AG20443 (cell line): ENCODE results near the gene CPB2.

Experiments used
- DNase-seq: peaks from one replicate; pipeline ENCODE4 v3.0.0; 2012; ENCODE audit warnings: low spot score, mixed read lengths

Gene CPB2

DNA sequence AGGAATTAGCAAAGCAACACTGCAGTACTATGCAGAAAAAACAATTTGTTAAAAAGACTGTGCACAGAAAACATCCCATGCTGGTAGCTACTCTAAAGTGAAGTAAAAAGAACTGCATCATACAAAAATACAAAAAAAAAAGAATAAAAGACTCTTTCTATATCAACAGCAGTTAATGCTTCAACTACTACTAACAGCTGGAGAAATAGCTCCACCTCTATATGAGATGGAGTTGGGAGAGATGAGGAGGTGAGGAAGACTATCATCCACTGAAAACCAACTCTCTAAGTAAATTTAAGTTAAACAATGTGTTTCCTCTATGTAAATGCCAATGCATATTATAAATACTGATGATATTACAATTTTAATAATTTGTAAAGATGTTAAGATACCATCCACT is 54.1 kb downstream of the CPB2 start:
- no peak for DNase-seq

DNA sequence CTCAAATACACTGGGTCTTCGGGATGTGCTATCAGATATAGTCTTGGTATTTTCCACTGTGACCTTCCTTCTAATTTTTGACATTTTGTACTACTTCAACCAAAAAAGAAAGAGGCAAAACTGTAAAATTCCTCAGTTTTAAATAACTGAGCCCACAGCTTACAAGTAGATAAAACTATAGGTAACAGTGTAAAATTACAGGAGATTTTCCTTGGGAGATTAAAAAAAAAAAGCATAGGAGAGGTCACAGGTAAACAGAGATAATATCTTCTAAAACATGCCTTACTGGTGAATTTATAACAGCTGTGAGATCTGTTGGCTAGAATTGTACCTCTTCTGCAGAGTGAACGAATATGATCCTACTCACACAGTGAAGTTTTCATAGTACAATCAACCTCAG is 59.4 kb downstream of the CPB2 start:
- DNase-seq = no peak

DNA sequence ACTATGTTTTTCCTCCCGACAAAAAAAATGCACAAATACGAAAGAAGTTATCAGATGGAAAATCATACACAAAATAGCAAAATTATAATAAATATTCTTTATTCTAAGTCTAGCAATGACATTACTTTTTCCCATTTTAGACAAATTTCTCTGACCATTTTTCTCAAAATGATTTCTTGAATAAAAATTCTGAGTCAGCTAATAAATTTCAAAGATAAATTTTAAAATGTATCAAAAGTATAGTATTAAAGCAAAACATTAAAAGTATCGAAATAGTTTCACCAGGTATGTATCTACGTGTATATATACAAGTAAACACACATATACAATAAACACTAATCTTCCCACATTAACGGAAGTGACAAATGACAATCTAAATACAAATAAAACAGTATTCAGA is 61.2 kb downstream of the CPB2 start:
- no peak for DNase-seq

DNA sequence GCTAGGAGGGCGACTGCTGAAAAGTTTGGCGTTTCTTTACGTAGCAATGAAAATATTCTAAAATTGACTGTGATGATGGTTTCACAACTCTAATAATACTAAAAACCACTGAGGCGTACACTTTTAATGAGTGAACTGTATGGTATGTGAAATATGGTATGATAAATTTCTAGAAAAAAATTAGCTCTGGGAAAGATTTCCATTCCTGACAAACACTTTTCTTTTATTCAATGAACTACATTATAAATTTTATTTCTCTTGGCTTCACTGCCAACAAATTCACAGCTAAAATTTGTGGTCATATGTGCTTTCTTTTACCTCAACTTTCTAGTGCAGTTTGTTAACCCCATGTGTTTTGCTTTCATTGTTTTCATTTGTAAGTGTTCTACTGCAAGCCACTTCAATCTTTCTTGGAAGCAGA is 63.4 kb downstream of the CPB2 start:
- no peak for DNase-seq

DNA sequence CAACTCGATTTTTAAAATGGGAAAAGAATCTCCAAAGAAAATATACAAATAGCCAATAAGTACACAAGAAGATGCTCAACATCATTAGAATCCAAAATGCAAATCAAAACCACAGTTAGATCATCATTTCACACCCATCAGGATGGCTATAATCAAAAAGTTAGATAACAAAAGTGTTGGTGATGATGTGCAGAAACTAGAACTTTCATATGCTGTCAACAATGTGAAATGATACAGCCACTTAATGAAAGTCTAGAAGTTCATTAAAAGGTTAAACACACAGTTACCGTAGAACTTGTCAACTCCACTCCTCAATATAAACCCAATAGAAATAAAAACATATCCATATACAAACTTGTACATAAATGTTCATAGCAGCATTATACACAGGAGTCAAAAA is 64.1 kb downstream of the CPB2 start:
- no peak for DNase-seq

DNA sequence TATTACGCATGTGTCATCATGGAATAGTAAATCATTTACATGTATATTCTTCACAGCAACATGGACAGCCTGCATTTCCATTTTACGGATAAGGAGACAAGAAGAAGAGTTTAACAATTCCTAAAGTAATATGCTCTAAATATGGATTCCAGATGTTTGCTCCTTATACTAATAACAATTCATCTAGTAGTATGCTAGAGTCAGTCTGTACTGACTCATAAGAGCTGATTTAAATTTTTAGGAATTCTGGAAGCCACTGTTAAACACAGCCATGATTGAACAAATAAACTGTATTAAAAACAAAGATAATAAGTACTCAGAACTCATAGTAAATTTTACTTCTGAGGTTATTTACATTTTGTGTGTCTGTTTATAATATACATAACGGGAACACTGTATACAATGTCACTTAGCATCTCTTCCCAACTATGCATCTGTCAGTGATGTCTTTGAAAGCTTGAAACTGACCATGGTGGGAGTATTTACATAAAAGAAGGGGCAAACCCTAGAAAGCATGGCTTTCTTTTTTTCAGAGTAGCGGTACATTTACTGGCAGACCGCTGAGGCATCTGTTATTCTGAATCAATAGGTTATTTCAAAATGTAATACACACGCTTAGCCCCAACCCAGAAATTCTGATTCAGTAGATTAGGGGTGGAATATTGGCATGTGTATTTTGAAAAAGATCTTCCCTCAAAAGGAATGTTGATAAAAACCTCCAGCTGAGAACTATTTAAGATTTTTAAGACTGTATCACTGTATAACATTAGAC is 65.2 kb downstream of the CPB2 start:
- DNase-seq = no peak

DNA sequence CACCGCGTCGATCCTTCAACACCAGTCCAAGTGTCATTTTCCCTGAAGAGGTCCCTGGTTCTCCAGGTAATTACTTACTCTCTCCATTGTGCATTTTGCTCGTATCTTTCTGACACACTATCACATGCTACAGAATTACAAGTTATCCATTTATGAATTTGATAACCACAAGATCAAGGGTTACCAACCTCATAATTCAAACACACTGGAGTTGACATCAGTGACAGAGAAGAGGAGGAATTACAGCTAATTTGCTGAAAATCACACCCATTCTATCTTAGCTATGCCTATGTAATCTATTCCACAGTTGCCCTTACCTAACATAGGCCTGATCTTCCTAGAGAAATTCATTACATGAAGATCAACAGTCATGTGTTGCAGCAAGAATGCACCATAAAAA is 66.5 kb downstream of the CPB2 start:
- no peak for DNase-seq

DNA sequence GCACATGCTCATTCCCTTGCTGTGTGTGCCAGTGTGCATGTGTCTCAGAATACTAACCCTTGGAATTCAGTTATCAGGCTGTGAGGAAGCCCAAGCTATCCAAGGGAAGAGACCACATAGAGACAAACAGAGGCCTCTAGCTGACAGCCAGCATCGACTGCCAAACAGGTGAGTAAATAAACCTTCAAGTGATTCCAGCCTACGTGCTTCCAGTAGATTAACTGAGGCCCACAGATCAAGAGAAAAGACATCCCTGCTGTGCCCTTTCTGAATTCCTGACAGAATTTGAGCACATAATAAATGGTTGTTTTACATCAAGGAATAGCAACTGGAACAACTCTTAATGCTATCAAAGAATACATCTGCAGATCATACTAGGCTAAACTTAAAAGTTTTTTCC is 69.8 kb downstream of the CPB2 start:
- no peak for DNase-seq

DNA sequence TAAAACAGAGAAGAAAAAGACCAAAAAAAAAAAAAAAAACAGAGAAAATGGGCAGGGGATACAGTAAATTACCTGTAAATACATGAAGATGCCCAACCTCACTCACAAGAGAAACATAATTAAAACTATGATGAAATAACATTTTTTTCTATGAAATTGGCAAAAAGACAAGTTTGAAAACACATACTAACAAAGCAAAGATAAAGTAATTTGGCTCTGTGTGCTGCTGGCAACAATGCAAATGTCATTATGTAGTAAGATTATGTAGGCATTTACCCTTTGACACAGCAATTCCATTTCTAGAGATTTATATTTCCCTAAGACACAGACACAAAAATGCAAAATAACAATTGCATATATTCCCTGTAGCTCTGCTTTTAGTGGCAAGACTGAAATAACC is 72.5 kb downstream of the CPB2 start:
- no peak for DNase-seq

DNA sequence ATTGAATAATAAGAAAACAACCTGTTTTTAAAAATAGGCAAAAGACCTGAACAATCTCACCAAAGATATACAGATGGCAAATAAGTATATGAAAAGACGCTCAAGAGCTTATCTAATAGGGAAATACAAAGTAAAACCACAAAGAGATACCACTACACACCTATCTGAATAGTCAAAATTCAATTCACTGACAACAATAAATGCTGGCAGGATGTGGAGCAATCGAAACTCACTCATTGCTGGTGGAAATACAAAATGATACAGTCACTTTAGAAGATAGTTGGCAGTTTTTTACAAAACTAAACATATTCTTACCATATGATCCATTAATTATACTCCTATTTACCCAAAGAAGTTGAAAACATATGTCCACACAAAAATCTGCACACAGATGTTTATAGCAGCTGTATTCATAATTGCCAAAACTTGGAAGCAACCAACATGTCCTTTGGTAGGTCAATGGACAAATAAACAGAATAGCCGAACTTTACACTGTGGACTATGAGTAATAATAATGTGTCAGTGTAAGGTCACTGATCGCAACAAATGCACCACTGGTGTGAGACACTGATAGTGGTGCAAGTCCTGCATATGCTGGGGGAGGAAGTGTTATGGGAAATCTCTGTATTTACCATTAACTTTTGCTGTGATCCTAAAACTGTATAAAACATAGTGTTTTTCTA is 73.1 kb downstream of the CPB2 start:
- DNase-seq = no peak

DNA sequence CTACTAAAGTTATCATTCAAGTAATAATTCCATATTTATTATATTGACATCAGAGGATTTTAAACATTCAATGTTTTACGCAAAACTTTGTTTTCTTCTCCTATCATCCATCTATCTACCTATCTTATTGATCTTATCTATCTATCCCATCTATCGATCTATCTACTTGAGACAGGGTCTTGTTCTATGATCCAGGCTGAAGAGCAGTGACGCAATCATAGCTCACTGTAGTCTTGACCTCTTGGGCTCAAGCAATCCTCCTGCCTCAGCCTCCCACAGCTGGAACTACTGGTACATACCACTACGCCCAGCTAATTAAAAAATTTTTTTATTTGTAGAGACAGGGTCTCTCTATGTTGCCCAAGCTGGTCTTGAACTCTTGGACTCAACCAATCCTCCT is 79.7 kb downstream of the CPB2 start:
- no peak for DNase-seq

DNA sequence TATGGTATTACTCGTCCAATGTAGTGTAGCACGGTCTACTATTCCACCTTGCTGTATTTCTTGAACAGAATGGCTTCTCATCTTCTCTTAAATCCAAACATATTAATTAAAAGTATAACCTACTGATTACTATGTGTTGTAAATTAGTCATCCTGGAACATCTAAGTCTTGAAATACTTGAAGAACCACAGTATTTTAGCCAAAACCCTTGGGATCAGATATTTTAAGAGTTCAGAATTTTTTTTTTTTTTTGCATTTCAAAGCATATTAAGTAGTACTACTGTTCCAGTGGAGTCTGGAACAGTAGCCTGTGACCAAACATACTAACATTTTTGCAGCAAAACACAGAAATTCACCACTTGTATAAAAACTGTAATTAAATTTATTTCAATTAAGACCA is 82.4 kb downstream of the CPB2 start:
- peak; percentile 17 for DNase-seq

DNA sequence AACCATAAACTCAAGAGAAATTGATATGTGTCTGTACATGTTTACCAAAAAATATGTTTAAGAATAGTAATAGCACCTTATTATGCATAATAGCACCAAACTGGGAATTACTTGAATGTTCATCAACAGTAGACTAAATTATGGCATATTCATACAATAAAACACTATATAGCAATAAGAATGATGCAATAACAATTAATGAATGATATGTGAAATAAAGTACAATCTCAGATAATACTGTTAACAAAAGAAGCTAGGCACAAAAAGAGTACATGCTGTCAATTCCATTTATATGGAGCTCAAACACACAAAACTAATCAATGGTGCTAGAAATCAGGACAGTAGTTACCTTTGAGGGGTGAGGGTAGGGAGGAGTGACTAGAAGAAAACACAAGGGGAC is 88.6 kb downstream of the CPB2 start:
- DNase-seq = no peak

DNA sequence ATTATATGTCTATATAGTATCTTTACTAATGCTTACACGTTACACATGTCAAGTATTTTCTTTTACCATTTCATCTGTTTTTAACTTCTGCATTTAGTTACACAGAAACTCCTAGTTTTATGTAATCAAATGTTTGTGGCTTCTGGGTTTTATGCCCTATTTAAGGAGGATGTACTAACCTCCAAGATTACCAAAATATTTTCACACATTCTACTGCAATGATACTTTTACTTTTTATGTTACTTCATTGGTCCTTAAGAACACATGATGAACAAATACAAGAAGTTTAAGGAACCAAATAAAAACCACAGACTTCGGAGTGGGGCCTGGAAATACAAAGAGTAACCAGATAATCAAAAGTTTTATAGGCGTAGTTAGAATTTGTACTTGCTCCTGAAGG is 89.5 kb downstream of the CPB2 start:
- DNase-seq = no peak

DNA sequence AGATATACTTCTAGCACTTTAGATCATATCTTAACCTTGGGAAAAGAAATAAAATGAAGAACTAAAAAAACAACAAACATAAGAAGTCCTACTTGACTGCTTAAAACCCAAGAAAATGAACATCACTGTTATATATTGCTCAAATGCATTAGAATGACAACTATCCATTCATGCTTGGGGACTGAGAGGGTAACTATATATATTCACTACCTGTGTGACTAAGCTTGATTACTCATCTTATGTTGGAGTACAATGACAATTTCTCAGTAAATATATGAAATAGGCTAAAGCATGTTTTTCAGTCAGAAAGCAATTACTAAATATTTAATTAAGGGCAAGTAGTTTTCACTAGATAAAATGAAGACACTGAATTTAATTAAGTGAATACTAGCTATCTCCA is 92.4 kb downstream of the CPB2 start:
- no peak for DNase-seq

DNA sequence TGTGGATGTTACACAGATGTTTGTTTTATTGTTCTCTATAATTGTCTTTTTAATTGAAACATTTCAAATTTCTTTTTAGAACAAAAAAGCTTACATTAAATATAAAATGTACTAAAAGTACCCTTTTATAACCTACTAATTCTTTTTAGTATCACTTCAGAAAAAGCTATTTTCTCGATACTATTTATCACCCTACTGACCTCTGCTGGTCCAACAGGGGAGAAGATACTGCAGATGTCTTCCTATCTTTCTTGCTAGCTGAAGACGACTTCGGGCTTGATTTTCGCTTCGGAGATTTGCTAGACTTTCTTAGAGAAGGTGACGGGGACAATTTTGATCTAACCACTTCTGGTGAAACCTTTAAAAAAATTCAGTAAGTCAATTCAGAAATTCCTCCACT is 94.7 kb downstream of the CPB2 start:
- DNase-seq = peak; percentile 10

DNA sequence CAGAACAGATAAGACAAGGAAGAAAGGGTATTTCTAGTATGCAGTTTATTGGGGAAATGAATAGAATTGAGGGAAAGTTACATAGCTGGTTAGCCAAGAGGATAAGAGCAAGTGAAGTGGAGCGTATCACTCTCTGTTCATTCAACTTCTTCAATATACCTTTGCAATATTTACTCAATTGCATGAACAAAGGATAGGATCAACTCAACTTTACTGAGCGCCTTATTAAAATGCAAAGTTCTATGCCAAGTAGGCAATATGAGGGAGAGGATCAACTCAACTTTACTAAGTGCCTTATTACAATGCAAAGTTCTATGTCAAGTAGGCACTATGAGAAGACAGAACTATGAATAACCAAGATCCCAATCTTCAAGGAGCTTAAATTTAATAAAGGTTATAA is 96.2 kb downstream of the CPB2 start:
- DNase-seq = no peak

DNA sequence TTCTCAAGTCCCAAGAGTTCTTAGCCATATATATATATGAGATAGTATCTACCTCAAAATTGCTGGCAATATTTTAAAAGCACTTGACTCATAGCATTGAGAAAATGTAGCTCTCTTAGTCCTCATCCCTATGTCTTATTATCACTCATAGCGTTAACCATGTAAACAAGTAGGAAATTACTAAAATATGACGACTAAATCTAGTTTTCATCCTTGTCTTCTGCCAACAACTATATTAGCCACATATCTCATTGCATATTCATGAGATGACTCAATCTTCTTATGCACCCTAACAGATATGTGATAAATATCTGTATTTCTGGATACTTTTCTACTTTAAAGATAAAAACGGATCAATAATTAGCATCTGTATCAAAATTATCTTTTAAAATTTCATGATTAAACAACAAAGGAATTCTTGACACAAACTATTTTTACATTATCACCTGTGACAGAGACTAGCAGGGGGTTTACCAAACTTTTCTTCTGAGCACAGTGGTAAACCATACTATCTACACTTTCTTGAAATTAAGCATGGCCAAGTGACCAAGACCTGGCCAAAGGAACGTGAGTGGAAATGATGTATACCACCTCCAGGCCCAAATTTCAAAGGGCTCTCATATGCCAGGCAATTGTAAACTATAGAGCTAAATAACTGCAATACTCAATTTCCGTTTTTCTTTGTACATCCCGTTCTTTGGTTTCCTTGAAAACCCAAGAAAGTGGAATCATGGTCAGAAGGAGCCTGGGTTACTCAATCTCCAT is 98.0 kb downstream of the CPB2 start:
- no peak for DNase-seq

DNA sequence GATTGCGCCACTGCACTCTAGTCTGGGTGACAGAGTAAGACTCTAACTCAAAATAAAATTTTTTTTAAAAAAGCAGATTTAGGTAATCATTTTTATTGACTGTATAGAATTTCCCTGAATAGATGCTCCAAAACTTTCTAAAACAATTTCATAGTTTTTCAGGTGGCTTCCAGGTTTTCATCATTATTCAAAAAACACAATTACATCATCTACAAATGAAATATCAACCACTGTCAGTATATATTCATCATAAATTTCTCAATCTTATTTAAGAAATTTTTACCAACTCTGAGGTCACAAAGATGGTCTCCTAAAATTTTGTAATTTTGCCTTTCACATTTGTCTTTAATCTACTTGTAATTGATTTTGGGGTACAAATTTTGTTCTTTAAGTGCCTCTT is 100.3 kb downstream of the CPB2 start:
- no peak for DNase-seq
